Measurements from ENCODE around the gene ARHGEF37. TPM values are rescaled to one million over a fixed set of nuclear protein-coding genes. Genes with fewer than 3 reads are reported as not detected.
"Not testable (repeated sequence)": the region's sequence is repeated elsewhere in the genome, so short reads cannot be mapped to it uniquely, and the experiment has no call there.

ARHGEF37 gene
- total RNA-seq, 1 experiment from 2014 or later: 0.32 TPM

GRCh38 chr5:149550594-149551226 is 30.6 kb upstream of the ARHGEF37 start:
- DNase-seq (ENCODE audit: low read depth in 1 of 2, low spot score in 2 of 2): no peak
- H3K4me3 ChIP-seq: peak overlapping the region; percentile 74
- H3K27me3 ChIP-seq (replicated peaks): no peaks in the 10 kb centered on the region
- peak overlapping the region; percentile 84 for H3K27ac ChIP-seq
- peaks cover 53% of the 10 kb centered on the region for H3K36me3 ChIP-seq
- peaks cover 21% of the 10 kb centered on the region for H3K4me1 ChIP-seq (replicated peaks)
- H3K9me3 ChIP-seq (replicated peaks): no peaks in the 10 kb centered on the region

- no peaks in the 10 kb centered on the region for H3K9me3 ChIP-seq (replicated peaks)
- H3K27ac ChIP-seq: peak within 1 kb of the TSS; percentile 84
- peaks cover 21% of the 10 kb centered on the region for H3K4me1 ChIP-seq (replicated peaks)
- H3K27me3 ChIP-seq (replicated peaks): no peaks in the 10 kb centered on the region
- peak within 1 kb of the TSS; percentile 74 for H3K4me3 ChIP-seq
- DNase-seq (ENCODE audit: low read depth in 1 of 2, low spot score in 2 of 2): peak; percentile 100
- H3K36me3 ChIP-seq: peaks cover 46% of the 10 kb centered on the region
Measured at GRCh38 chr5:149551227-149552037, 29.9 kb upstream of the ARHGEF37 start, which contains the start of gene CSNK1A1. Gene CSNK1A1 (minus strand): TSS chr5:149551439. CDS start chr5:149550964, 475 bp downstream.

GRCh38 chr5:149552038-149552494 is 29.2 kb upstream of the ARHGEF37 start:
- Histone ChIP-seq H3K4me3 (peak overlapping the region; percentile 74), H3K27me3 (replicated peaks) (no peaks in the 10 kb centered on the region), H3K9me3 (replicated peaks) (no peaks in the 10 kb centered on the region), H3K36me3 (peaks cover 40% of the 10 kb centered on the region), H3K4me1 (replicated peaks) (peaks cover 18% of the 10 kb centered on the region), H3K27ac (peak overlapping the region; percentile 84)
- no peak for DNase-seq (ENCODE audit: low read depth in 1 of 2, low spot score in 2 of 2)

- Histone ChIP-seq H3K4me1 (replicated peaks) (peaks cover 16% of the 10 kb centered on the region), H3K9me3 (replicated peaks) (no peaks in the 10 kb centered on the region), H3K36me3 (peaks cover 36% of the 10 kb centered on the region), H3K4me3 (no peak overlapping the region), H3K27me3 (replicated peaks) (no peaks in the 10 kb centered on the region), H3K27ac (no peak overlapping the region)
- no peak for DNase-seq (ENCODE audit: low read depth in 1 of 2, low spot score in 2 of 2)
Measured at GRCh38 chr5:149552553-149553160, 28.6 kb upstream of the ARHGEF37 start.

GRCh38 chr5:149559706-149560105 is 21.6 kb upstream of the ARHGEF37 start:
- no peak overlapping the region for H3K27ac ChIP-seq
- H3K4me1 ChIP-seq (replicated peaks): peaks cover 42% of the 10 kb centered on the region
- no peak overlapping the region for H3K4me3 ChIP-seq
- H3K36me3 ChIP-seq: no peaks in the 10 kb centered on the region
- H3K27me3 ChIP-seq (replicated peaks): no peaks in the 10 kb centered on the region
- DNase-seq (ENCODE audit: low read depth in 1 of 2, low spot score in 2 of 2): no peak
- H3K9me3 ChIP-seq (replicated peaks): no peaks in the 10 kb centered on the region

- no peaks in the 10 kb centered on the region for H3K27me3 ChIP-seq (replicated peaks)
- no peak overlapping the region for H3K4me3 ChIP-seq
- peak overlapping the region; percentile 98 for H3K27ac ChIP-seq
- peaks cover 43% of the 10 kb centered on the region for H3K4me1 ChIP-seq (replicated peaks)
- no peaks in the 10 kb centered on the region for H3K9me3 ChIP-seq (replicated peaks)
- DNase-seq (ENCODE audit: low read depth in 1 of 2, low spot score in 2 of 2): peak; percentile 82 to 94
- H3K36me3 ChIP-seq: no peaks in the 10 kb centered on the region
Measured at GRCh38 chr5:149561848-149562247, 19.4 kb upstream of the ARHGEF37 start.

- Histone ChIP-seq H3K4me3 (no peak overlapping the region), H3K4me1 (replicated peaks) (peaks cover 43% of the 10 kb centered on the region)
- peak in 1 of 2 experiments; percentile 65 for DNase-seq (ENCODE audit: low read depth in 1 of 2, low spot score in 2 of 2)
Measured at GRCh38 chr5:149563466-149563865, 17.8 kb upstream of the ARHGEF37 start.

GRCh38 chr5:149564542-149565140 is 16.7 kb upstream of the ARHGEF37 start:
- DNase-seq (ENCODE audit: low read depth in 1 of 2, low spot score in 2 of 2): peak in 1 of 2 experiments; percentile 73
- H3K9me3 ChIP-seq (replicated peaks): not testable (repeated sequence)

More at GRCh38 chr5:149563466-149563865, 17.8 kb upstream of the ARHGEF37 start:
- Histone ChIP-seq H3K9me3 (replicated peaks) (no peaks in the 10 kb centered on the region), H3K27ac (peak overlapping the region; percentile 98), H3K36me3 (no peaks in the 10 kb centered on the region), H3K27me3 (replicated peaks) (no peaks in the 10 kb centered on the region)

GRCh38 chr5:149567226-149567625 is 14.1 kb upstream of the ARHGEF37 start:
- no peaks in the 10 kb centered on the region for H3K27me3 ChIP-seq (replicated peaks)
- H3K4me1 ChIP-seq (replicated peaks): peaks cover 25% of the 10 kb centered on the region
- H3K4me3 ChIP-seq: no peak overlapping the region
- H3K9me3 ChIP-seq (replicated peaks): no peaks in the 10 kb centered on the region
- DNase-seq (ENCODE audit: low read depth in 1 of 2, low spot score in 2 of 2): no peak
- H3K36me3 ChIP-seq: no peaks in the 10 kb centered on the region
- no peak overlapping the region for H3K27ac ChIP-seq

More at GRCh38 chr5:149564542-149565140, 16.7 kb upstream of the ARHGEF37 start:
- H3K4me1 ChIP-seq (replicated peaks): peaks cover 43% of the 10 kb centered on the region
- not testable (repeated sequence) for H3K36me3 ChIP-seq; H3K27me3 ChIP-seq (replicated peaks); H3K4me3 ChIP-seq
- peak overlapping the region; percentile 98 for H3K27ac ChIP-seq

- no peaks in the 10 kb centered on the region for H3K36me3 ChIP-seq
- no peak for DNase-seq (ENCODE audit: low read depth in 1 of 2, low spot score in 2 of 2)
- H3K4me1 ChIP-seq (replicated peaks): no peaks in the 10 kb centered on the region
- H3K27me3 ChIP-seq (replicated peaks): no peaks in the 10 kb centered on the region
- no peak overlapping the region for H3K4me3 ChIP-seq
- H3K9me3 ChIP-seq (replicated peaks): no peaks in the 10 kb centered on the region
- H3K27ac ChIP-seq: no peak overlapping the region
Measured at GRCh38 chr5:149572170-149572569, 9.1 kb upstream of the ARHGEF37 start.

- Histone ChIP-seq H3K27ac (no peak overlapping the region), H3K27me3 (replicated peaks) (no peaks in the 10 kb centered on the region), H3K36me3 (no peaks in the 10 kb centered on the region), H3K9me3 (replicated peaks) (no peaks in the 10 kb centered on the region), H3K4me1 (replicated peaks) (no peaks in the 10 kb centered on the region), H3K4me3 (no peak overlapping the region)
- no peak for DNase-seq (ENCODE audit: low read depth in 1 of 2, low spot score in 2 of 2)
Measured at GRCh38 chr5:149572576-149573231, 8.6 kb upstream of the ARHGEF37 start.

- Histone ChIP-seq H3K36me3 (no peaks in the 10 kb centered on the region), H3K9me3 (replicated peaks) (no peaks in the 10 kb centered on the region), H3K4me3 (no peak overlapping the region), H3K27ac (no peak overlapping the region), H3K4me1 (replicated peaks) (no peaks in the 10 kb centered on the region), H3K27me3 (replicated peaks) (no peaks in the 10 kb centered on the region)
- DNase-seq (ENCODE audit: low read depth in 1 of 2, low spot score in 2 of 2): no peak
Measured at GRCh38 chr5:149575131-149575530, 6.2 kb upstream of the ARHGEF37 start.

GRCh38 chr5:149576021-149576420 is 5.3 kb upstream of the ARHGEF37 start:
- Histone ChIP-seq H3K27ac (no peak overlapping the region), H3K4me1 (replicated peaks) (peaks cover 4% of the 10 kb centered on the region), H3K4me3 (no peak overlapping the region), H3K9me3 (replicated peaks) (no peaks in the 10 kb centered on the region), H3K36me3 (no peaks in the 10 kb centered on the region), H3K27me3 (replicated peaks) (no peaks in the 10 kb centered on the region)
- no peak for DNase-seq (ENCODE audit: low read depth in 1 of 2, low spot score in 2 of 2)
